Trophoblast cell (in vitro differentiated cells and primary cell): ENCODE data around the gene TMX4.
A peak's percentile ranks its signal among the peaks of the same experiment; 100 is the strongest.

Experiments used
- DNase-seq, 2 donors: peaks; one replicate each; pipeline ENCODE4 v3.0.0-alpha.2; 2016
- H2AFZ ChIP-seq: 2 replicates; pipeline ENCODE4 v1.6.1; 2013; ENCODE audit warnings: low read length, moderate library complexity, mild to moderate bottlenecking; ENCODE audit not compliant: insufficient read depth, poor library complexity
- H2AK5ac ChIP-seq: 2 replicates; pipeline ENCODE4 v1.6.1; 2013; ENCODE audit warnings: mild to moderate bottlenecking, low read length
- H2BK120ac ChIP-seq: 2 replicates; pipeline ENCODE4 v1.6.1; 2013; ENCODE audit warnings: low read length, mild to moderate bottlenecking, moderate library complexity; ENCODE audit not compliant: insufficient read depth, poor library complexity
- H2BK12ac ChIP-seq: 2 replicates; pipeline ENCODE4 v1.6.1; 2013; ENCODE audit warnings: mild to moderate bottlenecking, low read length, moderate library complexity
- H2BK5ac ChIP-seq: 2 replicates; pipeline ENCODE4 v1.6.1; 2013; ENCODE audit warnings: low read length, low read depth, moderate library complexity, mild to moderate bottlenecking; ENCODE audit not compliant: poor library complexity
- H3K14ac ChIP-seq: 2 replicates; pipeline ENCODE4 v1.6.1; 2013; ENCODE audit warnings: mild to moderate bottlenecking, low read length
- H3K18ac ChIP-seq: 2 replicates; pipeline ENCODE4 v1.6.1; 2013; ENCODE audit warnings: mild to moderate bottlenecking, low read length
- H3K23ac ChIP-seq: 2 replicates; pipeline ENCODE4 v1.6.1; 2013; ENCODE audit warnings: low read length
- H3K27ac ChIP-seq: 2 replicates; pipeline ENCODE4 v1.5.1; 2013; ENCODE audit warnings: low read depth, mild to moderate bottlenecking, inconsistent platforms, low read length, moderate library complexity
- H3K27me3 ChIP-seq: 2 replicates; pipeline ENCODE4 v1.6.1; 2013; ENCODE audit warnings: inconsistent platforms, mild to moderate bottlenecking, low read length, moderate library complexity; ENCODE audit not compliant: insufficient read depth
- H3K36me3 ChIP-seq, 2 experiments: 1 replicate in 1 of 2; 2 replicates in 1 of 2; pipeline ENCODE4 v1.6.1; 2013; ENCODE audit warnings: low read length in 2 of 2, mild to moderate bottlenecking in 2 of 2, moderate library complexity in 1 of 2; ENCODE audit not compliant: insufficient read depth in 2 of 2, control insufficient read depth in 1 of 2
- H3K4ac ChIP-seq: 2 replicates; pipeline ENCODE4 v1.6.1; 2013; ENCODE audit warnings: low read depth, mild to moderate bottlenecking, low read length, moderate library complexity
- H3K4me1 ChIP-seq, 2 experiments: 1 replicate in 1 of 2; 2 replicates in 1 of 2; pipeline ENCODE4 v1.6.1; 2013; ENCODE audit warnings: low read length in 2 of 2, mild to moderate bottlenecking in 2 of 2, moderate library complexity in 1 of 2; ENCODE audit not compliant: insufficient read depth in 2 of 2, control insufficient read depth in 1 of 2
- H3K4me2 ChIP-seq: 2 replicates; pipeline ENCODE4 v1.6.1; 2013; ENCODE audit warnings: inconsistent platforms, mild to moderate bottlenecking, low read length, moderate library complexity
- H3K4me3 ChIP-seq: 2 replicates; pipeline ENCODE4 v1.5.1; 2013; ENCODE audit warnings: mild to moderate bottlenecking, low read depth, low read length, inconsistent platforms
- H3K79me1 ChIP-seq: one replicate; pipeline ENCODE4 v1.6.1; 2013; ENCODE audit warnings: low read length
- H3K79me2 ChIP-seq: 2 replicates; pipeline ENCODE4 v1.6.1; 2013; ENCODE audit warnings: low read length, mild to moderate bottlenecking; ENCODE audit not compliant: control insufficient read depth, insufficient read depth, poor library complexity
- H3K9ac ChIP-seq: 2 replicates; pipeline ENCODE4 v1.6.1; 2013; ENCODE audit warnings: mild to moderate bottlenecking, low read length
- H3K9me3 ChIP-seq: 2 replicates; pipeline ENCODE4 v1.6.1; 2013; ENCODE audit warnings: low read depth, mild to moderate bottlenecking, control low read depth, inconsistent platforms, low read length; ENCODE audit not compliant: insufficient read depth
- H4K12ac ChIP-seq: 2 replicates; pipeline ENCODE4 v1.6.1; 2013; ENCODE audit warnings: low read depth, mild to moderate bottlenecking, low read length, moderate library complexity
- H4K8ac ChIP-seq: 2 replicates; pipeline ENCODE4 v1.6.1; 2013; ENCODE audit warnings: low read depth, mild to moderate bottlenecking, low read length, moderate library complexity
- H4K91ac ChIP-seq: one replicate; pipeline ENCODE4 v1.6.1; 2013; ENCODE audit warnings: low read depth, mild to moderate bottlenecking, low read length, moderate library complexity
- WGBS: extraction: QIAGEN DNeasy Blood & Tissue Kit; methylation state at CpG from one replicate; pipeline ENCODE4 v1.1.7; 2013; ENCODE audit warnings: missing lambda C conversion rate; ENCODE audit not compliant: insufficient read length, insufficient coverage; ENCODE audit errors: extremely low coverage; 5-methylcytosine and 5-hydroxymethylcytosine counted together

The TMX4 gene

DNA sequence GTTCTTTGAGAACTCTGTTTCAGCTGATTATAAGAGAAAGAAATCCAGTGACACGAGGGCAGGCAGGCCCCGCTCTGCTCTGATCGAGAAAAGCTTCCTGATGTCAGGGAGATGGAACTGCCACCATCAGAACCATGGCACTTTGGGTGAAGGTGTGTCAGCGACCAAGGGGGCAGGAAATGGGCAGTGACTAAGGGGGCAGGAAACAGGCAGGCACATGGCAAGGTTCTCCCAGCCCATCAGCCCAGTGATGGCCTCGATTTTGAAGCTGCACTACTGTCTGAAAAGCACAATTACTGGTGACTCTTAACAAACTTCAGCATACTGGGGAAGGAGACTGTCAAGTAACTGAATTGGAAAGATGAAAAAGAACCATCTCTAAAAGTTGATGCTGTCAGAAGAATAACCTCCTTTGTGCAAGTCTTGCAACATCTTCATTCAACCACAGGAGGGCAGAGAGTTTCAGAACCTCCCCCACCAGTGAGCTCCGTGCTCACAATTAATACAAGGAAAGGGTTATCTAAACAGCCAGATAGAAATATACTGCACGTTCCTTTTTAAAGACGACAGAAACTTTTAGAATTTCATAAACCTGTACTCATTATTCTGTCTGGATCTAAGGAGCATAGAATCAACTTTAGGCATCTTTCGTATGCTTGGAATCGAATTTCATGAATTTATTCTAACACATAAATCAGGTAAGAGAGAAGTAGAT is 39.1 kb downstream of the TMX4 start:
- no peak overlapping the region for H3K4ac ChIP-seq
- no peak overlapping the region for H2BK120ac ChIP-seq
- no peaks in the 10 kb centered on the region for H3K79me1 ChIP-seq
- H2AK5ac ChIP-seq, result no peak overlapping the region
- no peak overlapping the region for H3K18ac ChIP-seq
- no peaks in the 10 kb centered on the region for H3K79me2 ChIP-seq
- no peak overlapping the region for H4K8ac ChIP-seq
- H3K27ac ChIP-seq, result no peak overlapping the region
- no peaks in the 10 kb centered on the region for H3K4me1 ChIP-seq
- H3K9ac ChIP-seq, result no peak overlapping the region
- no peak overlapping the region for H4K91ac ChIP-seq
- peak in 1 of 2 donors; percentile 16 for DNase-seq
- H3K27me3 ChIP-seq, result no peaks in the 10 kb centered on the region
- no peak overlapping the region for H4K12ac ChIP-seq
- no peak overlapping the region for H3K14ac ChIP-seq
- H3K9me3 ChIP-seq, result peaks cover 4% of the 10 kb centered on the region
- no peak overlapping the region for H2AFZ ChIP-seq
- no peak overlapping the region for H2BK5ac ChIP-seq
- peak overlapping the region; percentile 57 for H3K4me3 ChIP-seq
- peak overlapping the region; percentile 93 for H3K23ac ChIP-seq
- no peak overlapping the region for H3K4me2 ChIP-seq
- WGBS, result no CpG with 5 or more reads among the region's 10 CpGs
- peaks cover 3 to 4% of the 10 kb centered on the region in 2 experiments for H3K36me3 ChIP-seq
- H2BK12ac ChIP-seq, result no peak overlapping the region

DNA sequence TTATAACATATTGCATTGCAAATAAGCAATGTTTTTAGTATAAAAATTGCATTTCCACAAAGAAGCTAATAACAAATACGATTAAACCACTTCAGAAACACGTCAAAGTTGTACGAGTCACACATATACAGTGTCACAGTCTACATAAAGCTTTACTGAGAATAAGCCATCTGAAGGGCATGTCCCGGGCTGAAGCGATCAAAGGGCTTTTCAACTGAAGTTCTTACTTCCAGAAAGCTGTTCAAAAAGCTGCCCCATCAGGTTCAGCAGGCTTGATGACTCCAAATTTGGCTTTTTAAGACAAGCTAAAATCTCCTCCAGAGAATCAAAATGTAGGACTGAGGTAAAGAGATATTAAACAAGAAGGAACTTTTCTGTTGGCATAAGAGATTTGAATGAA is 41.9 kb downstream of the TMX4 start:
- Histone ChIP-seq H3K14ac (no peak overlapping the region), H4K8ac (no peak overlapping the region), H3K9me3 (peaks cover 4% of the 10 kb centered on the region), H3K27ac (no peak overlapping the region), H3K23ac (no peak overlapping the region), H4K91ac (no peak overlapping the region), H2BK5ac (no peak overlapping the region), H3K27me3 (no peaks in the 10 kb centered on the region), H3K4me3 (no peak overlapping the region), H2BK120ac (no peak overlapping the region), H3K79me2 (no peaks in the 10 kb centered on the region), H2AK5ac (no peak overlapping the region), H4K12ac (no peak overlapping the region), H3K4me1 (no peaks in the 10 kb centered on the region), H3K79me1 (no peaks in the 10 kb centered on the region), H2AFZ (no peak overlapping the region), H3K36me3 (peaks cover 3 to 4% of the 10 kb centered on the region in 2 experiments), H3K4ac (no peak overlapping the region), H2BK12ac (no peak overlapping the region), H3K4me2 (no peak overlapping the region), H3K9ac (no peak overlapping the region), H3K18ac (no peak overlapping the region)
- no peak for DNase-seq
- no CpG with 5 or more reads among the region's 5 CpGs for WGBS

DNA sequence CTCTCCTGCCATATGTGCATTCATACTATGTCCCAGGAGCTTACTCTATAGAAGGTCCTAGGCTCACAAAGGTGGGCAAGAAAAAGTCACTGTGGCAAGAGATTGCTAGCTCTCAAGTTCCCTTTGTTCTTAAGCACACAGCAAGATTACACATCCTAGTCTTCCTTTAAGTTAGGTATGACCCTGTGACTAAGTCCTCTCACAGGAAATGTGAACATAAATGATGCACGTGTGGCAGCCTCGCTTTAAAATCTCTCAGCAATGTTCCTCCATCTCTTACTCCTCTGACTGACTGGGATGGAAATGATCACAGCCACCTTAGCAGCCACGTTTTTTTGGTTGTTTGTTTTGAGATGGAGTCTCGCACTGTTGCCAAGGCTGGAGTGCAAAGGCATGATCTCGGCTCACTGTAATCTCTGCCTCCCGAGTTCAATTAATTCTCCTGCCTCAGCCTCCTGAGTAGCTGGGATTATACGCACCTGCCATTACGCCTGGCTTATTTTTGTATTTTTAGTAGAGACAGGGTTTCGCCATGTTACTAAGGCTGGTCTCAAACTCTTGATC is 43.6 kb downstream of the TMX4 start:
- no peak overlapping the region for H4K12ac ChIP-seq
- H3K4ac ChIP-seq, result no peak overlapping the region
- H3K79me2 ChIP-seq, result no peaks in the 10 kb centered on the region
- H2AK5ac ChIP-seq, result no peak overlapping the region
- no CpG with 5 or more reads among the region's 9 CpGs for WGBS
- no peak overlapping the region for H2AFZ ChIP-seq
- H3K27me3 ChIP-seq, result no peaks in the 10 kb centered on the region
- H4K8ac ChIP-seq, result no peak overlapping the region
- H3K9ac ChIP-seq, result no peak overlapping the region
- H3K79me1 ChIP-seq, result no peaks in the 10 kb centered on the region
- H2BK12ac ChIP-seq, result no peak overlapping the region
- H3K4me1 ChIP-seq, result no peaks in the 10 kb centered on the region
- peaks cover 4% of the 10 kb centered on the region for H3K9me3 ChIP-seq
- DNase-seq, result no peak
- H2BK5ac ChIP-seq, result no peak overlapping the region
- peaks cover 2% of the 10 kb centered on the region in 2 experiments for H3K36me3 ChIP-seq
- no peak overlapping the region for H3K4me2 ChIP-seq
- no peak overlapping the region for H2BK120ac ChIP-seq
- no peak overlapping the region for H4K91ac ChIP-seq
- H3K18ac ChIP-seq, result no peak overlapping the region
- no peak overlapping the region for H3K4me3 ChIP-seq
- no peak overlapping the region for H3K23ac ChIP-seq
- no peak overlapping the region for H3K27ac ChIP-seq
- H3K14ac ChIP-seq, result no peak overlapping the region

DNA sequence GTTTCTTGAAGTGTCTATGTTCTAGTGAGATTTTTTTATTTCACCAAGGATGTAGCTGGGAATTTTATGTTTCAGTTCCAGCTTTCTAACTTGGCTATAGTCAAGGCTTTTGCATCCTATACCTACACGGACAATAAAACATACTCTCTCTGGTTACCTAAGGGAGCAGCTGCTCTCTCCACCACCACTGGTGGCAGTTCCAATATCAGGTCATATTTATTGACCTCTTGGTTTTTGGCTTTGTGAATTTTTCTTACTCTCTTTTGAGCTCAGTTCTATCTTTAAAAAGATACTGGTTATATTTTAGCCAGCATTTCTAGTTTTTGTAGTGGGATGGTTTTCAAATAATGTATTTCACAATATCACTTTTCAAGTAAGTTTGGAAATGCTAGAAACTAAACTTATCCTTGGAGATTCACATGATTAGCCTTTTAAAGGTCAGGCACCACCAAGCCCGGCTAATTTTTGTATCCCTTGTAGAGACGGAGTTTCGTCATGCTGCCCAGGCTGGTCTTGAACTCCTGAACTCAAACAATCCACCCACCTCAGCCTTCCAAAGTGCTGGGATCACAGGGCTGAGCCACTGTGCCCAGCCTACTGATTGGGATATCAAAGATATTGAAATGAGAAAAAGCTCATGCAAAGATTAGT is 44.7 kb downstream of the TMX4 start:
- no peaks in the 10 kb centered on the region for H3K79me2 ChIP-seq
- no peaks in the 10 kb centered on the region for H3K27me3 ChIP-seq
- no peak overlapping the region for H4K91ac ChIP-seq
- no peak overlapping the region for H4K8ac ChIP-seq
- WGBS, result no CpG with 5 or more reads among the region's 4 CpGs
- H3K4me1 ChIP-seq, result no peaks in the 10 kb centered on the region
- peaks cover 1% of the 10 kb centered on the region for H3K9me3 ChIP-seq
- no peak overlapping the region for H3K18ac ChIP-seq
- H2BK12ac ChIP-seq, result no peak overlapping the region
- no peak overlapping the region for H4K12ac ChIP-seq
- no peak overlapping the region for H3K14ac ChIP-seq
- no peaks in the 10 kb centered on the region for H3K79me1 ChIP-seq
- no peaks in the 10 kb centered on the region for H3K36me3 ChIP-seq
- no peak overlapping the region for H3K4me2 ChIP-seq
- no peak overlapping the region for H3K4ac ChIP-seq
- H3K27ac ChIP-seq, result no peak overlapping the region
- H3K23ac ChIP-seq, result no peak overlapping the region
- H2BK120ac ChIP-seq, result no peak overlapping the region
- H3K4me3 ChIP-seq, result no peak overlapping the region
- no peak overlapping the region for H2BK5ac ChIP-seq
- no peak overlapping the region for H3K9ac ChIP-seq
- no peak for DNase-seq
- H2AK5ac ChIP-seq, result no peak overlapping the region
- H2AFZ ChIP-seq, result no peak overlapping the region
